ENCODE results near the gene MMP26.

Gene MMP26

DNA sequence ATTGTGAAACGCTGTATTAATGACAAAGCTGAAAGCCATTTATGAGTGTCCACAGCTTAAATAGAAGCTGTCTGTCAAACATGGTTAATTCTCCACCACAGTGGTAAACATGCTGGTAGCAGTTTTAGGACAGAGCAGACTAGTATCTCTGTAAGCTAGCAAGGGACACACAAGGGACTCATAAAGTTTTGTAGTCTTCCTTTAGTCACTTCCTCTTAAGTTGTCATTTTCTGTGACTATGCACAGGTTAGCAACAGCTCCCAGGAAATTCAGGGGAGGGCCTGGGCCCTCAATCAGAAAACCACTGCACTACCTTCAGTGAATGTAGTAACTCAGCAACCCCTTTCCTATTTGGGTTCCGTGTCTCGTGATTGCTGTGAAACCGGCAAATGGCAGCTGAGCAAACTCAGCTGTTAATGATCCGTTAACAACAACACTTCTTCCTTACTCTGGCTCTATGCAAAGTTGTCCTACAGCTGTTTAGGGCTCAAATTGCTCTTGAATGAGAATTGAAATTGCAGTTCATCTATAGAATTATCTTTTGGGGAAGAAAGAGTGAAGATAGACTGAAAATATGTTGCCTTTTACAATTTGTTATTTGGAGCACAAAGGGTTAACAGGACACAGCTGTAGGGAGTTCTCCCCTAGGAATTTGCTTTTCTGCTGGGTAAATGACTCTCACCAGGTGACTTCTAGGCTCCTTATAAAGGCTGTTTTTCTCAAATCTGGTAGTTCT, at the start of gene MMP26:
Gene MMP26 (plus strand): TSS at position 731 of the 736 bp plus-strand sequence.
- TF ChIP-seq ZNF274 (IDR thresholded peaks at IDR 0.05; ENCODE audit: low read depth, low read length) = no peak
- H3K4me3 ChIP-seq (ENCODE audit: low read length) = no peak within 1 kb of the TSS

DNA sequence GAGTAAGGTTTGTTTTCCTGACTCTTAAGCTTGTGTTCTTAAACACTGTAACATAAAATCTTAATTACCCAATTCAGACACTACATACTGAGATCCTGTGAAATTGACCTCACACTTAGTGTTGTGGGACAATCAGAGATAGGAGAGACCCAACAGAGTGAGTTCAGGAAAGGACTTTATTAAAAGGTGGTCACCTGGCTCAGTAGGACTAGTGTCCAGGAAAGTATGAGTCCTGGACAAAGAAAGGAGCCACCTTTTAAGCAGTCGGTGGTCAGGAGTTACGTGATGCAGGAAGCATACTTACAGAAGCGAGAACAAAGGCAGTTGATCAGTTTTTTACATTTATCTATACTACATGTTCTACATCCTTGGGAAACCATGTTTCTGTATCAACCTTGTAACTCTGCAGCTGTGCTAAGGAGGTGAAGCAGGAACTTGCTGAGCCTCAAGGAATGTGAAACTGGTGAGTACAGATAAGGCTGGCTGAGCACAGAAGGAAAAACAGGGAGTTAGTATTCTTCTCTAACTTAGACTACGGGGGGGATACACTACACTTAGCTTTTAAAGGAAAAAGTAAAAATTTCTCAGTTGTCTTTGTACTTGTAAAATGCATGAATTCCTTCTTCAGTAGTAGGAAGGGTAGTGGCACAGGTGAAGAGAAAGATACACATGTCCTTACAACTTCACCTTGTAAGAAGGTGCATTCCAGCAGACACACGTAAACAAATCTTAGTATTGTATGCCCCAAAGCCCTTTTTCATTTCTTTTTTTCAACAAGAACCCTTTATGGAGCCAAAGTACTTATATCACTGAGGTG, 45.7 kb upstream of the MMP26 start:
- H3K4me3 ChIP-seq (ENCODE audit: low read length) = no peak overlapping the region
- TF ChIP-seq ZNF274 (IDR thresholded peaks at IDR 0.05; ENCODE audit: low read depth, low read length) = no peak

DNA sequence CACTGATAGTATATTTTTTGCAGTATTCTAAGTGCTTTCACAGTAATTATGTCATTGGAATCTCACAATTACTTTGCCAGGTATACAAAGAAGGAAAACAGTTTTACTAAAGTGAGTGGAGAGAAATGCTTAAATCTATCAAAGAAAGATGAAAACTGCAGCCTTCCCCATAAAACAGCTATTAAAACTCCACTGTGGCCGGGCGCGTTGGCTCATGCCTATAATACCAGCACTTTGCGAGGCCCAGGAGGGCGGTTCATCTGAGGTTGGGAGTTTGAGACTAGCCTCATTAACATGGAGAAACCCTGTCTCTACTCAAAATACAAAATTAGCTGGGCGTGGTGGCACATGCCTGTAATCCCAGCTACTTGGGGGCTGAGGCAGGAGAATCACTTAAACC, 41.7 kb upstream of the MMP26 start:
- no peak for TF ChIP-seq ZNF274 (IDR thresholded peaks at IDR 0.05; ENCODE audit: low read depth, low read length)
- no peak overlapping the region for H3K4me3 ChIP-seq (ENCODE audit: low read length)

DNA sequence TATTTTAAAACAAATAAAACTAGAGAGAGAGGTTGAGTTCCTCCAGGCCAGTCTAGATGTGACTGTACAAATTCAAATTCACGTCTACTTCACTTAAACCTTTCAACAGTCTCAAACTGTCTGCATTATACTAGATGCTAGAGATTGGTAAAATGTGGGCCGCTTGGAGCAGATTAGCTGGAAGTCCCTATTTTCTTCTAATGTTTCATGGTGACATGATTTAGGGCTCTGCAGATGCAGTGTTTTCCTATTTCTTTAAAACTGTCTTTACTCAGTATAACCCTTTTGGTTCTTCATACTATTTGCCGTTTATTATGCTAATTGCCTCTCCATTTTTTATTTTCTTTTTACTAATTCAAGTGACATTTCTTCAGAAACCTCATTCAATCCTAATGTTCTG, 40.4 kb upstream of the MMP26 start:
- no peak overlapping the region for H3K4me3 ChIP-seq (ENCODE audit: low read length)
- TF ChIP-seq ZNF274 (IDR thresholded peaks at IDR 0.05; ENCODE audit: low read depth, low read length) = no peak

DNA sequence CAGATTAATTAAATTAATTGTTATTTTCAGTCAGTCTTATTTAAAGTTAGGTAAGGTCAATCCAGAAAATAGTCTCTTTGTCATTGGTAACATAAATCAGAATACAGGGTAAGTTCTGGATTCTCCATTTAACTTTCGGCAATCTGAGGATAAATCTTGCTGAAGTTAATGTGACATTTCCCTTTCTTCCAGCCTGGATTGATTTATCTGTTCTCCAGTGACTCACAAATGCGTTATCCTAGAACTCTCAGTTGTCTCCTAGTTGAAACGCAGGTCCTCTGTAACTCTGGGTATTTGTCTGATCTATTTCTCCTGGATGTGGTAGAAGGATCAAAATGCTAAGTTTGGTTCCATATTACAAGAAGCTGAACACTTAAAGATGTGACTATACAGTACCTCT, 39.8 kb upstream of the MMP26 start:
- TF ChIP-seq ZNF274 (IDR thresholded peaks at IDR 0.05; ENCODE audit: low read depth, low read length) = no peak
- no peak overlapping the region for H3K4me3 ChIP-seq (ENCODE audit: low read length)

DNA sequence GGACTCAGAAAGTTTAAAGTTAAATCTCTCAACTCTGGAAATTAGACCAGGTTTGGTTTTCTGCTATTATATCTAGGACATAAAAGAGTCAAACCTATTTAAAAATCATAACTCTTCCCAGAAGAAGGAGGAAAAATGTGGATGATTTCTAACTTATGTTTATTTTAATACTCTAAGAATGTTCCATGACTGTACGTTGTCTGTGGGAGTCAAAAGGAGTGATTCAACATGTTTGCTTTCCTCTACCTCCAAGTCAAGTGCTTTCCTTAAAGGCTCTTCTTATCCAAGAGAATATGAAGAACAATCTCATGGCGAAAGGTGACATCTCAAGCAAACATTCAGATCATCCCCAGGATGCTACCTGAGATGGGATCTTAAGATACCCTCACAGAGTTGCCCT, 39.2 kb upstream of the MMP26 start:
- H3K4me3 ChIP-seq (ENCODE audit: low read length) = no peak overlapping the region
- no peak for TF ChIP-seq ZNF274 (IDR thresholded peaks at IDR 0.05; ENCODE audit: low read depth, low read length)

DNA sequence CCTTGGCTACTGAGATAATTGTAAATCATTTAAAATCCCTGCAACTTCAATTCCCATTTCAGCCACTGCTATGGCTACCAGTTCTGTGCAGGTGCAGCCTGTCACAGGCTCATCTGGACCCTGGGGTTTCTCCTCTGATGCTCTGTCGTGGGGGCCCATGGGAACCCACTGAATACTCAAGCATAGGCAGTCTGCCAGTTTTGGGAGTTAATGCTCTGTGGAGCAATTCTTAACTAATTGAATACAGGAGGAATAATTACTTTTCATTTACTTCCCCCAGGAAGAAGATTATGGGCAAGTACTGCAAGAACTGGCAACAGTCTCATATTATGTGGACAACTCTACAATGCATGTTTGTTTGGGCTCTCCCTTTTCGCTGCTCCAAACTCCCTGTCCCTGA, 32.8 kb upstream of the MMP26 start:
- no peak for TF ChIP-seq ZNF274 (IDR thresholded peaks at IDR 0.05; ENCODE audit: low read depth, low read length)
- H3K4me3 ChIP-seq (ENCODE audit: low read length) = no peak overlapping the region

DNA sequence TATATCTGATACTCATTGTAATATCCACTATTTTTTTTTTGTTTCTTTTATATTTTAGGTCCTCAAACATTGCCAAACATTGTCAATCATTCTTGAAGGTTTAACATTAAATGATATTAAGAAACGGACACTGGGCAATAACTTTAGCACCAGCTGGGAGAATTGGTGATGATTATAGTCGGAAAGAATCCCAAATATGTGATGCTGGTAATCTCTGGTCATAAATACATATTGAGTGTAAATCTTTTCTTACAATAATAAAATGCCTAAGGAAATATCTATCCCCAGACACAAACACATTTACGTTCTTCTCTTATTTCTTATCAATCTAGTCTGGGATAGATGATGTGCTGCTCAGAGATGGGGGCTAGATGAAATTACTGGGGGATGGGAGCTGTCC, 32.1 kb upstream of the MMP26 start:
- TF ChIP-seq ZNF274 (IDR thresholded peaks at IDR 0.05; ENCODE audit: low read depth, low read length) = no peak
- no peak overlapping the region for H3K4me3 ChIP-seq (ENCODE audit: low read length)

DNA sequence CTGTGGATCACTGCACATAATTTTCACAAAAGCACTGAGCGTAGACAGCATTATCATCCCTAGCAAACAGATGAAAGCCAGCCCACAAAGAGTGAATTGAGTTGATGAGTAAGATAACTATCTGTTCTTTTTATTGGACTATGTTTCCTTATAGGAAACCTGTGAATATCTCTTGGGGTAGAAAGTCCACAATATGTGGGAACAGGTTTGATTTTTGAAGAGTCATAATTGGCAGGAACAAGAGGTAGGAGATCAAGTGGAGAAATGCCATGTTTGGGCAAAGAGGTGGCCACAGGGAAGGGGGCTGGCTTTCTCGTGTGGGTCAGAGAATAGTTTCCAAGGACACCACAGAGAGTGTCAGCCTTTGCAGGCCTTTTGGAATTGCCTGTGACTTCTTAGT, 30.8 kb upstream of the MMP26 start:
- no peak for TF ChIP-seq ZNF274 (IDR thresholded peaks at IDR 0.05; ENCODE audit: low read depth, low read length)
- H3K4me3 ChIP-seq (ENCODE audit: low read length) = no peak overlapping the region

DNA sequence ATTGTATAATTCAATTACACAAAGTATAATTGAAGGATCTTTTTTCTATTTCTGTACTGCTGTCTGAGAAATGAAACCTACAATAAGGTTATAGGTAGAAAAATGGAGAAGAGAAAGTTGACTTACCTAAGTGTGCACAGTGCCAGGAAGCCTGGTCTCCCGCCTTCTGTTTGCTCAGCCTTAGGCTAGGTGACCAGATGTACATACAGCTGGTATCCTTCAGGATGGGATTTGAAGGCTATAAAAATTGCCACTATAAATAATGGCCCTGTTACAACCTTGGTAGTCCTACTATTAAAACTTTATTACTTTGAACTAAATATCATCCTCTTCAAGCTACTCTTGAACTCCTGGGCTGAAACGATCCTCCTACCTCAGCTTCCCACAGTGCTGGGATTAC, 26.6 kb upstream of the MMP26 start:
- no peak for TF ChIP-seq ZNF274 (IDR thresholded peaks at IDR 0.05; ENCODE audit: low read depth, low read length)
- no peak overlapping the region for H3K4me3 ChIP-seq (ENCODE audit: low read length)

DNA sequence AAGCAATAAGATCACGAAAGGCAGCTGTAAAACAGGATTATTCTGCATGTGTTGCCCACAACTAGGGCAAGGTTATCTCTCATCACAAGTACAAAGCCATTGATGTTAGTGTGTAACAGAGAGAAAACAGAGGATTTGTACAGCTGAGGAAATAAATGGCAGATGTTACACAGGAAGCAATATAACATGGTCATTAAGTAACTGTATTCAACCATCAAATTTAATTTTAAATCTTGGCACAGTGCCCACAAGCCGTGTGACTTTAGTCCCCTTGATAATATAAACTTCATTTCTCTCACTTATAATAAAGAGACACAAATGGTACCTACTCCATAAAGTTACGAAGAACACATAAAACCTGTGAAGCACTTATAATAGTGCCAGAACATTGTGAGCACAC, 24.2 kb upstream of the MMP26 start:
- no peak overlapping the region for H3K4me3 ChIP-seq (ENCODE audit: low read length)
- TF ChIP-seq ZNF274 (IDR thresholded peaks at IDR 0.05; ENCODE audit: low read depth, low read length) = no peak

DNA sequence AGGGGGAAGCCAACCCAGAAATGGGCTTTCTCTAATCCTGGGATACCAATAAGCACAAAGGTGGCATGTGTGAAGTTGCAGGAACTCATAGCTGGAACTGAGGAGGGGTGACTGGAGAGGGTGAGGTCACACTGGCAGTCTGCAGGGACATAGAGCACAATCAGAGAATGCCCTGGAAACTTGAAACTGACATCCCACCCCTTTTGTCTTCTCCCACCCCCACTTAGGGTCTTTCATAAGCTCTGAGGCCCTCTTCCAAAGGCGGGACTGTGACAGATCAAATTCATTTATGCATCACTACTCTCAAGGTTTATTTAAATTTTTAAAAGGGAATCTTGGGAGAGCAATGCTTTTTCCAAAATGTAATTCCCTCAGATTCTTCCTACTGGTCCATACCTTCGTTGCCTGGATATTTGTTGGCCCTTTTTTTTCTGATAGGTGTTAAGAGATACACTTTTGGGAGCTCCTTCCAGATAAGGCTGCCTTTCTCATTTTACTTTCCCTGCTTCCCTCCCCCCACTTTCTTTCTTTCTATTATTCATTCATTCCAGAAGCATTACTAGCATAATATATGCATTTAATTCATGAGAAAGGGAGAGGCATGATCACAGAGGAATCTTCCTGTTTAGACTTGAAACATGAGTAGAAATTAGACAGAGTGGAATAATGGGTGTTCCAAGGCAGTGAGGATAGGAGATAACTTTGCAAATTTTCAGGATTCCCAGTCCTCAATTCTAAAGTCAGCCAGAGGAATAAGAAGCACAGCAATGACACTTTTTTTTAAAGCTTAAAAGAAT, 21.8 kb upstream of the MMP26 start:
- no peak overlapping the region for H3K4me3 ChIP-seq (ENCODE audit: low read length)
- no peak for TF ChIP-seq ZNF274 (IDR thresholded peaks at IDR 0.05; ENCODE audit: low read depth, low read length)

DNA sequence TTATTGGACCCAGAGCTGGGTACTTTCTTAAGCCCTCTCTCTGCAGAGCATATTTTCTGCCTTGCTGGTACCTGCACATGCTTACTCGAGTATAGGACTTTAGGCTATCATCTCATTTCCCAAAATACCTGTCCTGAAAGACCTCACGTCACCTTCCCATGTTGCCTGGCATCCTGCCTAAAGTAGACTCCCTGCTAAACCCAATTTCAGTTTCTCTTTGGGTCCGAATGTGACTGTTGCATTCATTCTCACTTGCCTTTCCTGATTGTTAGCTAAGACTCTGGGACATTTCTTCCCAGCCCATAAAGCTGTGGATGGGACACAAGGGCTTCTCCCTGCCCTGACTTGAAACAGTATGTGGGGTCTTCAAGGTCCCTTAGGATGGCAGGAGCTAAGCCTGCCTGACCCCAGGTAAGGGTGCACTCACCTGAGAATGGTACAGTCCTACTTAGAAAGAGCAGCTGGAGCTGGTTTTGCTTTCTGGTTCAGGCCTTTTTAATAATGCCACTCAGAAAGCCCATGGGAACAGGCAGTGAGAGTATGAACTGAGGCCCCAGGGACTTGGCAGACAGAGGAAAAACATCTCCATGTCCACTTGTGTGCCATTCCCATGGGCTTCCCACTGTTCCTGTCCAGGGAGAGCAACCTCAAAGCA, 19.8 kb upstream of the MMP26 start:
- TF ChIP-seq ZNF274 (IDR thresholded peaks at IDR 0.05; ENCODE audit: low read depth, low read length) = no peak
- H3K4me3 ChIP-seq (ENCODE audit: low read length) = no peak overlapping the region

DNA sequence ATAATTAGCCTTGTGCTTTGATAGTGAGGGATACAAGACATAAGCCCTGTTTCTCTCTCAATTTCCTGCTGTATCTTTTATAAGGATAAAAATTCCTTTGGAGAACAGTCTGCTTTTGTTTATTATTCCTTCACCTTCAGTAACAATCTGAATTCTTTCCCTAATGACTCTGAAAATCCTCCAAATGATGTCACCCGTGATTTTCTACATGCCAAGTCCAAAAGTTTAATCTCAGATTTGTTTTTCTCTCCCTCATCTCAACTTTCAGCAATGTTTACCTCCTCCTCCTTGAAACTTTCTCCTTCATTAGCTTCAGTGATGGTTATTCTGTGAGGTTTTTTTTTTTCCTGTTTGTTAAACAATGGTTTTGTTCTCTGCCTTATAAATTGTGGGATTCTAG, 9.1 kb upstream of the MMP26 start:
- TF ChIP-seq ZNF274 (IDR thresholded peaks at IDR 0.05; ENCODE audit: low read depth, low read length) = no peak
- H3K4me3 ChIP-seq (ENCODE audit: low read length) = no peak overlapping the region

All from GM08714 (cell line).